H1 (cell line): Measurements from ENCODE around the gene PDK2. TPM values are rescaled to one million over a fixed set of nuclear protein-coding genes. Genes with fewer than 3 reads are reported as not detected.

Source experiments
- CTCF ChIA-PET: fragments of 300-600 bp; sonication (Branson Sonifier 250); formaldehyde crosslinking; loops from one replicate; lab custom pipeline; 2021; ENCODE audit not compliant: partially characterized antibody; lab: Charles Lee
- POLR2A ChIA-PET: fragments of 300-600 bp; sonication (Branson Sonifier 250); formaldehyde crosslinking; loops from one replicate; lab custom pipeline; 2021; ENCODE audit warnings: inconsistent platforms; ENCODE audit not compliant: partially characterized antibody; lab: Charles Lee
- DNase-seq, 2 experiments: peaks; one replicate each; pipeline versions ENCODE4 v3.0.0 to v3.0.0-alpha.2; 2010 to 2022; ENCODE audit warnings: low spot score in 2 of 2, low read depth in 1 of 2, mixed read lengths in 1 of 2
- FAIRE-seq: peaks from 2 replicates; lab custom pipeline; 2011; peaks lifted over from hg19 to GRCh38; lab: Jason Lieb, UNC
- H2AFZ ChIP-seq: 2 replicates; pipeline ENCODE4 v1.8.1; 2012; ENCODE audit warnings: low read length, inconsistent platforms
- H2AK5ac ChIP-seq: 2 replicates; pipeline ENCODE4 v1.6.1; 2013; ENCODE audit warnings: low read depth, low read length
- H2BK120ac ChIP-seq: replicated peaks from 2 replicates; pipeline ENCODE3; 2013; ENCODE audit warnings: low read depth, low read length, inconsistent platforms
- H2BK12ac ChIP-seq: 2 replicates; pipeline ENCODE4 v1.6.1; 2013; ENCODE audit warnings: low read depth, low read length
- H2BK15ac ChIP-seq: 2 replicates; pipeline ENCODE4 v1.6.1; 2013; ENCODE audit warnings: low read length
- H2BK20ac ChIP-seq: 2 replicates; pipeline ENCODE4 v1.6.1; 2013; ENCODE audit warnings: low read length
- H2BK5ac ChIP-seq: 2 replicates; pipeline ENCODE4 v1.6.1; 2013; ENCODE audit warnings: low read depth, low read length
- H3K14ac ChIP-seq: 2 replicates; pipeline ENCODE4 v1.6.1; 2013; ENCODE audit warnings: inconsistent platforms; ENCODE audit not compliant: insufficient read length
- H3K18ac ChIP-seq: 2 replicates; pipeline ENCODE4 v1.6.1; 2013; ENCODE audit warnings: low read length; ENCODE audit errors: extremely low read depth
- H3K23ac ChIP-seq: 2 replicates; pipeline ENCODE4 v1.6.1; 2013; ENCODE audit warnings: inconsistent platforms; ENCODE audit not compliant: insufficient read length
- H3K23me2 ChIP-seq: 2 replicates; pipeline ENCODE4 v1.6.1; 2013; ENCODE audit warnings: low read depth, low read length
- H3K27ac ChIP-seq: 2 replicates; pipeline ENCODE4 v1.6.1; 2011; ENCODE audit warnings: low read depth, low read length, inconsistent platforms
- H3K27me3 ChIP-seq, 4 experiments: replicated peaks in 1 of 4; 1 replicate in 1 of 4; 2 replicates in 3 of 4; pipeline versions ENCODE4 v1.6.1 to v1.8.1; 2011 to 2013; ENCODE audit warnings: low read length in 3 of 4, mild to moderate bottlenecking in 3 of 4, inconsistent platforms in 2 of 4, mixed read lengths in 2 of 4, moderate library complexity in 1 of 4; ENCODE audit not compliant: control insufficient read depth in 3 of 4, insufficient read depth in 3 of 4; ENCODE audit errors: extremely low read depth in 1 of 4
- H3K36me3 ChIP-seq, 4 experiments: 2 replicates each; pipeline versions ENCODE4 v1.6.1 to v1.8.1; 2011 to 2013; ENCODE audit warnings: mild to moderate bottlenecking in 4 of 4, low read length in 3 of 4, moderate library complexity in 2 of 4, control low read depth in 1 of 4, inconsistent platforms in 1 of 4; ENCODE audit not compliant: insufficient read depth in 4 of 4, control insufficient read depth in 2 of 4
- H3K4ac ChIP-seq: replicated peaks from 2 replicates; pipeline ENCODE3; 2013; ENCODE audit warnings: low read length, low read depth, mixed read lengths, inconsistent platforms; ENCODE audit not compliant: insufficient read length
- H3K4me1 ChIP-seq, 4 experiments: replicated peaks in 1 of 4; 1 replicate in 1 of 4; 2 replicates in 3 of 4; pipeline versions ENCODE4 v1.6.1 to v1.8.1; 2011 to 2013; ENCODE audit warnings: low read length in 3 of 4, inconsistent platforms in 2 of 4, mixed read lengths in 1 of 4; ENCODE audit not compliant: insufficient read depth in 4 of 4, control insufficient read depth in 3 of 4
- H3K4me2 ChIP-seq, 2 experiments: 2 replicates each; pipeline versions ENCODE4 v1.6.1 to v1.8.1; 2011 to 2013; ENCODE audit warnings: low read depth in 2 of 2, low read length in 2 of 2, control low read depth in 1 of 2, inconsistent platforms in 1 of 2, mild to moderate bottlenecking in 1 of 2; ENCODE audit not compliant: insufficient read depth in 1 of 2
- H3K4me3 ChIP-seq, 4 experiments: fragments of 200-600, 300-600 bp in 1 of 4; sonication (generic), shearing (Covaris generic), sonication (Bioruptor Twin) in 1 of 4; 2 replicates each; pipeline versions ENCODE4 v1.5.1 to v1.8.1; 2011 to 2016; ENCODE audit warnings: low read length in 4 of 4, low read depth in 3 of 4, control low read depth in 2 of 4, inconsistent platforms in 2 of 4, mild to moderate bottlenecking in 2 of 4, mixed read lengths in 1 of 4, moderate library complexity in 1 of 4; ENCODE audit not compliant: insufficient read depth in 2 of 4; ENCODE audit errors: extremely low read depth in 1 of 4
- H3K56ac ChIP-seq: replicated peaks from 2 replicates; pipeline ENCODE3; 2013; ENCODE audit warnings: low read depth, mild to moderate bottlenecking, mixed read lengths, low read length, inconsistent platforms; ENCODE audit not compliant: insufficient read length
- H3K79me1 ChIP-seq: 2 replicates; pipeline ENCODE4 v1.6.1; 2013; ENCODE audit warnings: low read depth, low read length, control low read depth
- H3K79me2 ChIP-seq, 2 experiments: 2 replicates each; pipeline versions ENCODE4 v1.6.1 to v1.8.1; 2012 to 2013; ENCODE audit warnings: low read length in 2 of 2, mild to moderate bottlenecking in 2 of 2, inconsistent platforms in 1 of 2; ENCODE audit not compliant: insufficient read depth in 2 of 2, control insufficient read depth in 1 of 2
- H3K9ac ChIP-seq, 4 experiments: replicated peaks in 1 of 4; 1 replicate in 1 of 4; 2 replicates in 3 of 4; pipeline versions ENCODE4 v1.6.1 to v1.8.1; 2011 to 2013; ENCODE audit warnings: low read depth in 3 of 4, low read length in 3 of 4, control low read depth in 2 of 4, mild to moderate bottlenecking in 2 of 4, moderate library complexity in 2 of 4, inconsistent platforms in 1 of 4; ENCODE audit errors: extremely low read depth in 1 of 4
- H3K9me3 ChIP-seq, 2 experiments: 2 replicates each; pipeline versions ENCODE4 v1.6.1 to v1.8.1; 2012 to 2013; ENCODE audit warnings: mild to moderate bottlenecking in 2 of 2, moderate library complexity in 2 of 2, control low read depth in 1 of 2, inconsistent platforms in 1 of 2, low read depth in 1 of 2, low read length in 1 of 2, mixed read lengths in 1 of 2; ENCODE audit not compliant: insufficient read depth in 2 of 2
- H4K20me1 ChIP-seq, 2 experiments: replicated peaks in 1 of 2; 2 replicates each; pipeline versions ENCODE3 to v1.8.1; 2011 to 2013; ENCODE audit warnings: inconsistent platforms in 2 of 2, low read length in 2 of 2, mild to moderate bottlenecking in 1 of 2; ENCODE audit not compliant: insufficient read depth in 2 of 2, control insufficient read depth in 1 of 2
- H4K5ac ChIP-seq: 2 replicates; pipeline ENCODE4 v1.6.1; 2013; ENCODE audit warnings: low read length, low read depth, mixed read lengths, inconsistent platforms; ENCODE audit not compliant: insufficient read length
- H4K8ac ChIP-seq: 2 replicates; pipeline ENCODE4 v1.8.0; 2013; ENCODE audit warnings: mild to moderate bottlenecking, moderate library complexity, low read length, inconsistent platforms; ENCODE audit not compliant: insufficient read depth; ENCODE audit errors: extremely low read depth
- H4K91ac ChIP-seq: replicated peaks from 2 replicates; pipeline ENCODE3; 2013; ENCODE audit warnings: low read length, mixed read lengths, inconsistent platforms; ENCODE audit not compliant: insufficient read length
- HDAC6 ChIP-seq: IDR thresholded peaks from one replicate; pipeline ENCODE4 v1.7.1; 2012; ENCODE audit warnings: low read depth, mild to moderate bottlenecking, inconsistent platforms, low read length, moderate library complexity
- POLR2A ChIP-seq, 2 experiments: IDR thresholded peaks; 1 replicate in 1 of 2; 2 replicates in 1 of 2; pipeline ENCODE4 v1.6.1; 2011; ENCODE audit warnings: low read depth in 2 of 2, low read length in 2 of 2, mild to moderate bottlenecking in 2 of 2; ENCODE audit errors: control extremely low read depth in 1 of 2
- WGBS, 2 experiments: shearing (Covaris generic) in 1 of 2; methylation state at CpG; one replicate each; pipeline versions ENCODE4 v1.1.6 to v1.1.7; 2013 to 2015; ENCODE audit warnings: low lambda C conversion rate in 2 of 2, mixed read lengths in 2 of 2, inconsistent platforms in 1 of 2, low coverage in 1 of 2, missing lambda C conversion rate in 1 of 2; ENCODE audit not compliant: insufficient replicate concordance in 2 of 2, insufficient coverage in 1 of 2, insufficient read length in 1 of 2; ENCODE audit errors: extremely low coverage in 1 of 2, missing lambda C conversion rate in 1 of 2; 5-methylcytosine and 5-hydroxymethylcytosine counted together
- polyA plus RNA-seq, 7 experiments: library from polyadenylated mRNA; depleted of rRNA in 3 of 7; stranded (reverse) in 5 of 7; unstranded in 2 of 7; fragments of >200 nt in 5 of 7; fragments of 200-250 nt in 2 of 7; gene quantifications; 1 replicate in 5 of 7; 2 replicates in 1 of 7; 4 replicates in 1 of 7; pipeline versions ENCODE4 v1.2.1 to v1.2.3, GENCODE V29; 2011 to 2013; ENCODE audit warnings: missing spikeins in 2 of 7, mixed read lengths in 2 of 7
- total RNA-seq: library from RNA; stranded (reverse); fragmentation: NEBNext Ultra II Directional; extraction: Animal tissue kit (Norgen Biotek cat#: 25700); gene quantifications from 2 replicates; pipeline ENCODE4 v1.2.1, GENCODE V29; 2021
- TF ChIP-seq, protein P1 (sequence below): IDR thresholded peaks from 2 replicates; pipeline ENCODE4 v1.6.1; 2012; ENCODE audit warnings: inconsistent platforms

Gene PDK2
- total and polyA plus RNA-seq, 2 of the 8 experiments (the other 6 are each of a cell fraction or from before 2014, with no cell fraction given): 18.3 to 121 TPM

DNA sequence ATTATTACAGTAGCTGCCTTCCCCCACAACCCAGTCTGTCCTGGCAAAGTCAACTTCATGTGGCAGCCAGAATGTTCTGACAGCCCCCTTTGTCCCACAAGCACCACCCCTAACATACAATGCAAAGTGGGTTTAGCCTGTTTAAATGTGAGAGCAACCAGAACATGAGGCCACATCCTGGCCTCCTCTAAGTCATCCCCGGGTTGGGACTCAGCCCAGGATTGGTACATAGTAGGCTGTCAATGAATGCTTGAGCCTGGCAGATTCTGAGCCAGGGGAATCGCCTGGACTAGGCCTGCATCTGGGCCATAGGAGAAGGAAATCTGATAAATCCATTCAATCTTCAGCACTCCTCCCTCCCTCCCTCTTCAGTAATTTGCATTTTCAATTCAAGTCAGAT lies 43.5 kb upstream of the PDK2 start:
- Histone ChIP-seq H4K20me1 (no peaks in the 10 kb centered on the region), H4K8ac (no peak overlapping the region), H3K79me2 (no peaks in the 10 kb centered on the region), H2AFZ (peak overlapping the region; percentile 4; the same call in 1 of the 2 replicates), H4K91ac (no peak overlapping the region), H3K23ac (no peak overlapping the region), H3K79me1 (no peaks in the 10 kb centered on the region), H2BK15ac (peak overlapping the region; percentile 75; the same call in 1 of the 2 replicates), H2BK120ac (no peak overlapping the region), H3K18ac (no peak overlapping the region), H3K23me2 (peaks cover 11% of the 10 kb centered on the region), H3K4me3 (no peak overlapping the region), H3K4me1 (peaks cover 9 to 19% (median 15%) of the 10 kb centered on the region in 4 experiments), H3K9me3 (no peaks in the 10 kb centered on the region), H2BK12ac (peak overlapping the region; percentile 82), H4K5ac (no peak overlapping the region), H3K4me2 (no peak overlapping the region), H2BK5ac (peak overlapping the region; percentile 63; the same call in 1 of the 2 replicates), H3K4ac (peak overlapping the region; percentile 6), H3K36me3 (no peaks in the 10 kb centered on the region), H2AK5ac (no peak overlapping the region; the same call in 1 of the 2 replicates), H3K27me3 (peaks cover 0 to under 1% (median 0%) of the 10 kb centered on the region in 4 experiments; a peak in 1 of 7 replicates), H2BK20ac (peak overlapping the region; percentile 56; the same call in 1 of the 2 replicates), H3K14ac (no peak overlapping the region), H3K56ac (no peak overlapping the region), H3K9ac (no peak overlapping the region), H3K27ac (no peak overlapping the region)
- CTCF ChIA-PET: interaction anchor here (0.8 to 14.6 kb wide), 7 partner anchors 8 to 57 kb away, joined by 3 to 169 read pairs (median 6); no protein-coding TSS in a partner anchor
- POLR2A ChIA-PET: interaction anchor here (1.1 kb wide), 1 partner anchor 9 kb away, joined by 3 read pairs; no protein-coding TSS in a partner anchor
- TF ChIP-seq POLR2A (IDR thresholded peaks at IDR 0.05; ENCODE audit: control extremely low read depth in 1 of 2, low read depth in 2 of 2, low read length in 2 of 2) (no peak), HDAC6 (no peak)
- TF ChIP-seq, protein P1, sequence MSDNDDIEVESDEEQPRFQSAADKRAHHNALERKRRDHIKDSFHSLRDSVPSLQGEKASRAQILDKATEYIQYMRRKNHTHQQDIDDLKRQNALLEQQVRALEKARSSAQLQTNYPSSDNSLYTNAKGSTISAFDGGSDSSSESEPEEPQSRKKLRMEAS: no peak
- WGBS, 2 experiments: 91% methylated on average over 2 of the region's 2 CpGs; no CpG with 5 or more reads in 1 of the 2 experiments
- DNase-seq (no peak), FAIRE-seq (no peak)
